Endodermal cell (in vitro differentiated cells): ENCODE data around the gene SGO2. TPM values are rescaled to one million over a fixed set of nuclear protein-coding genes. Genes with fewer than 3 reads are reported as not detected.

Experiments used
- DNase-seq: peaks from one replicate; pipeline ENCODE4 v3.0.0-alpha.2; 2017
- H3K27ac ChIP-seq: 2 replicates; pipeline ENCODE4 v1.5.1; 2013; ENCODE audit warnings: mild to moderate bottlenecking, low read depth, low read length, moderate library complexity
- H3K27me3 ChIP-seq: 2 replicates; pipeline ENCODE4 v1.6.1; 2013; ENCODE audit warnings: mild to moderate bottlenecking, low read length, moderate library complexity; ENCODE audit not compliant: insufficient read depth, control insufficient read depth, poor library complexity, severe bottlenecking
- H3K36me3 ChIP-seq: 2 replicates; pipeline ENCODE4 v1.7.0; 2013; ENCODE audit warnings: mild to moderate bottlenecking, low read length, moderate library complexity; ENCODE audit not compliant: control insufficient read depth, insufficient read depth
- H3K4me1 ChIP-seq: one replicate; pipeline ENCODE4 v1.7.0; 2013; ENCODE audit warnings: low read length; ENCODE audit not compliant: control insufficient read depth, insufficient read depth
- H3K4me3 ChIP-seq: 2 replicates; pipeline ENCODE4 v1.5.1; 2013; ENCODE audit warnings: mild to moderate bottlenecking, low read length, moderate library complexity
- H3K9ac ChIP-seq: 2 replicates; pipeline ENCODE4 v1.6.1; 2013; ENCODE audit warnings: mild to moderate bottlenecking, low read length, moderate library complexity; ENCODE audit not compliant: poor library complexity, severe bottlenecking; ENCODE audit errors: extremely low read depth
- H3K9me3 ChIP-seq: 2 replicates; pipeline ENCODE4 v1.6.1; 2013; ENCODE audit warnings: mild to moderate bottlenecking, low read length, moderate library complexity; ENCODE audit not compliant: control insufficient read depth
- H3K27ac Mint-ChIP-seq: 2 replicates; pipeline ENCODE4 v1.8.0; 2020; ENCODE audit warnings: mixed read lengths
- H3K27me3 Mint-ChIP-seq: 2 replicates; pipeline ENCODE4 v1.8.0; 2021; ENCODE audit warnings: mild to moderate bottlenecking, mixed read lengths; ENCODE audit not compliant: insufficient read depth
- H3K36me3 Mint-ChIP-seq: 2 replicates; pipeline ENCODE4 v1.8.0; 2020; ENCODE audit warnings: low read depth, mixed read lengths
- H3K4me1 Mint-ChIP-seq: 2 replicates; pipeline ENCODE4 v1.8.0; 2020; ENCODE audit warnings: mixed read lengths
- H3K4me3 Mint-ChIP-seq: 2 replicates; pipeline ENCODE4 v1.8.0; 2020; ENCODE audit warnings: mild to moderate bottlenecking, moderate library complexity, mixed read lengths
- H3K9me3 Mint-ChIP-seq: 2 replicates; pipeline ENCODE4 v1.8.0; 2020; ENCODE audit warnings: mild to moderate bottlenecking, mixed read lengths
- CTCF ChIP-seq: fragments of 200-600 bp; sonication (generic); conservative IDR thresholded peaks from 2 replicates; pipeline ENCODE4 v1.5.0; 2021; ENCODE audit warnings: antibody characterized with exemption, mild to moderate bottlenecking
- WGBS, 2 experiments: methylation state at CpG; one replicate each; pipeline versions ENCODE4 v1.1.5 to v1.1.7; 2013; ENCODE audit warnings: missing lambda C conversion rate in 2 of 2, mixed read lengths in 1 of 2; ENCODE audit not compliant: insufficient coverage in 1 of 2, insufficient read length in 1 of 2; 5-methylcytosine and 5-hydroxymethylcytosine counted together
- total RNA-seq, 2 donors: library from RNA; stranded (reverse); fragmentation: NEBNext Ultra II Directional in 1 of 2; extraction: Animal tissue kit (Norgen Biotek cat#: 25700) in 1 of 2; gene quantifications; 2 replicates in 1 of 2; 3 replicates in 1 of 2; pipeline ENCODE4 v1.2.1, GENCODE V29; 2021

SGO2 gene
- total RNA-seq, 2 donors from 2014 or later, result 20.0 to 37.8 TPM

- 88% methylated on average over 1 of the region's 1 CpG; no CpG with 5 or more reads in 1 of the 2 experiments for WGBS, 2 experiments
- H3K4me3 Mint-ChIP-seq, result no peak overlapping the region
Measured at GRCh38 chr2:200578778-200579177, 52.8 kb downstream of the SGO2 start.

GRCh38 chr2:200584639-200585038 lies 58.6 kb downstream of the SGO2 start:
- Histone ChIP-seq H3K27ac (no peak overlapping the region), H3K9me3 (no peaks in the 10 kb centered on the region), H3K9ac (no peak overlapping the region), H3K4me3 (no peak overlapping the region), H3K27me3 (peaks cover 6% of the 10 kb centered on the region), H3K4me1 (no peaks in the 10 kb centered on the region), H3K36me3 (no peaks in the 10 kb centered on the region)
- Mint-ChIP-seq H3K9me3 (no peaks in the 10 kb centered on the region), H3K4me1 (peaks cover 6% of the 10 kb centered on the region), H3K4me3 (no peak overlapping the region), H3K27me3 (peaks cover 25% of the 10 kb centered on the region), H3K27ac (no peak overlapping the region), H3K36me3 (no peaks in the 10 kb centered on the region)
- no peak for TF ChIP-seq CTCF
- DNase-seq, result no peak
- WGBS, 2 experiments, result 95 to 97% methylated on average over 3 of the region's 3 CpGs

More at GRCh38 chr2:200578778-200579177, 52.8 kb downstream of the SGO2 start:
- Histone ChIP-seq H3K9ac (no peak overlapping the region), H3K36me3 (peaks cover 6% of the 10 kb centered on the region), H3K27ac (no peak overlapping the region), H3K4me1 (no peaks in the 10 kb centered on the region), H3K4me3 (no peak overlapping the region), H3K27me3 (no peaks in the 10 kb centered on the region), H3K9me3 (no peaks in the 10 kb centered on the region)
- no peaks in the 10 kb centered on the region for H3K27me3 Mint-ChIP-seq
- no peaks in the 10 kb centered on the region for H3K4me1 Mint-ChIP-seq
- peak; percentile 72 for TF ChIP-seq CTCF
- no peaks in the 10 kb centered on the region for H3K9me3 Mint-ChIP-seq
- no peak overlapping the region for H3K27ac Mint-ChIP-seq
- H3K36me3 Mint-ChIP-seq, result peaks cover 10% of the 10 kb centered on the region
- peak; percentile 36 for DNase-seq

GRCh38 chr2:200585340-200585729 lies 59.3 kb downstream of the SGO2 start:
- Mint-ChIP-seq H3K9me3 (no peaks in the 10 kb centered on the region), H3K4me1 (peaks cover 6% of the 10 kb centered on the region), H3K4me3 (peak overlapping the region; percentile 67), H3K27me3 (peaks cover 32% of the 10 kb centered on the region), H3K27ac (no peak overlapping the region), H3K36me3 (no peaks in the 10 kb centered on the region)
- Histone ChIP-seq H3K4me3 (peak overlapping the region; percentile 85), H3K27ac (no peak overlapping the region), H3K9ac (peak overlapping the region; percentile 34), H3K36me3 (no peaks in the 10 kb centered on the region), H3K4me1 (no peaks in the 10 kb centered on the region), H3K9me3 (no peaks in the 10 kb centered on the region), H3K27me3 (peaks cover 9% of the 10 kb centered on the region)
- 60% methylated on average over 1 of the region's 2 CpGs; no CpG with 5 or more reads in 1 of the 2 experiments for WGBS, 2 experiments
- DNase-seq, result no peak
- no peak for TF ChIP-seq CTCF
